A549 (cell line): ENCODE data around the gene UBE2A. TPM values are rescaled to one million over a fixed set of nuclear protein-coding genes. Genes with fewer than 3 reads are reported as not detected.

Experiments used
- ATAC-seq, 2 experiments: fragments of 200-7000 bp in 1 of 2; fragments of >200 bp in 1 of 2; cut with Nextera tagmentation in 1 of 2; cut with Tn5 transposase in 1 of 2; 3 replicates each; pipeline versions ENCODE4 v1.8.0 to v1.9.1; 2018 to 2020; ENCODE audit warnings: mild to moderate bottlenecking in 1 of 2, moderate library complexity in 1 of 2
- CTCF ChIA-PET: fragments of 300-600 bp; sonication (Branson Sonifier 250); formaldehyde crosslinking; extraction: SDS; loops from one replicate; lab custom pipeline; 2021; ENCODE audit warnings: antibody characterized with exemption, inconsistent platforms; lab: Yijun Ruan, JAX
- POLR2A ChIA-PET: fragments of 350-600 bp; formaldehyde crosslinking; extraction: SDS; loops from one replicate; lab custom pipeline; 2021; ENCODE audit warnings: antibody characterized with exemption, inconsistent platforms; lab: Yijun Ruan, JAX
- DNase-seq, 2 experiments: peaks; one replicate each; pipeline versions ENCODE4 v3.0.0 to v3.0.0-alpha.2; 2011 to 2016; ENCODE audit warnings: low read depth in 1 of 2, low spot score in 1 of 2
- FAIRE-seq: peaks from 2 replicates; lab custom pipeline; 2011; peaks lifted over from hg19 to GRCh38; lab: Jason Lieb, UNC
- H3K27ac ChIP-seq, 2 experiments: fragments of >200 bp; sonication (Bioruptor Twin); formaldehyde crosslinking; 3 replicates each; pipeline ENCODE4 v1.5.1; 2016 to 2017
- H3K4me1 ChIP-seq: fragments of >200 bp; sonication (Bioruptor Twin); formaldehyde crosslinking; 3 replicates; pipeline ENCODE4 v1.6.1; 2016
- H3K4me2 ChIP-seq: fragments of >200 bp; sonication (Bioruptor Twin); formaldehyde crosslinking; 3 replicates; pipeline ENCODE4 v1.6.1; 2016
- H3K4me3 ChIP-seq: fragments of >200 bp; sonication (Bioruptor Twin); formaldehyde crosslinking; 3 replicates; pipeline ENCODE4 v1.5.1; 2016
- H3K9me3 ChIP-seq: fragments of >200 bp; sonication (Bioruptor Twin); formaldehyde crosslinking; 3 replicates; pipeline ENCODE4 v1.6.1; 2016
- ATOH8 ChIP-seq: fragments of 250-450 bp; sonication (Bioruptor Pico); IDR thresholded peaks from 2 replicates; pipeline ENCODE4 v1.5.0; 2020; ENCODE audit warnings: low read depth, mild to moderate bottlenecking, moderate library complexity
- BHLHE40 ChIP-seq: IDR thresholded peaks from 2 replicates; pipeline ENCODE4 v1.6.1; 2012; ENCODE audit warnings: low read depth, low read length, inconsistent platforms
- CBX2 ChIP-seq: fragments of 200-600 bp; sonication (generic); IDR thresholded peaks from 2 replicates; pipeline ENCODE4 v1.6.1; 2016; ENCODE audit warnings: low read depth, mild to moderate bottlenecking, borderline replicate concordance
- CBX8 ChIP-seq: fragments of 200-600 bp; sonication (generic); IDR thresholded peaks from 2 replicates; pipeline ENCODE4 v1.6.1; 2016
- CHD2 ChIP-seq: fragments of 150-350 bp; IDR thresholded peaks from 2 replicates; pipeline ENCODE4 v1.6.1; 2014; ENCODE audit warnings: low read length; ENCODE audit not compliant: partially characterized antibody
- CHD4 ChIP-seq: fragments of 200-600 bp; sonication (generic); IDR thresholded peaks from 2 replicates; pipeline ENCODE4 v1.6.1; 2016; ENCODE audit warnings: antibody characterized with exemption, mild to moderate bottlenecking, borderline replicate concordance
- EP300 ChIP-seq, 2 experiments: fragments of >200 bp; sonication (Bioruptor Twin); formaldehyde crosslinking; IDR thresholded peaks; 2 replicates in 1 of 2; 3 replicates in 1 of 2; pipeline ENCODE4 v1.6.1; 2016 to 2017
- FOSL2 ChIP-seq, 2 experiments: fragments of 450-650 bp in 1 of 2; fragments of >200 bp in 1 of 2; sonication (Bioruptor Twin) in 1 of 2; formaldehyde crosslinking; IDR thresholded peaks; 2 replicates each; pipeline versions ENCODE4 v1.5.0 to v1.6.1; 2016 to 2020; ENCODE audit warnings: mild to moderate bottlenecking in 1 of 2, moderate library complexity in 1 of 2
- GATA3 ChIP-seq: IDR thresholded peaks from 2 replicates; pipeline ENCODE4 v1.6.1; 2012; ENCODE audit warnings: borderline replicate concordance
- JUN ChIP-seq, 2 experiments: fragments of >200 bp; sonication (Bioruptor Twin); formaldehyde crosslinking; IDR thresholded peaks; 2 replicates in 1 of 2; 3 replicates in 1 of 2; pipeline ENCODE4 v1.6.1; 2016 to 2017
- JUNB ChIP-seq: fragments of >200 bp; sonication (Bioruptor Twin); formaldehyde crosslinking; IDR thresholded peaks from 2 replicates; pipeline ENCODE4 v1.6.1; 2016
- KDM1A ChIP-seq: fragments of 200-600 bp; sonication (generic); IDR thresholded peaks from 2 replicates; pipeline ENCODE4 v1.6.1; 2016; ENCODE audit warnings: low read depth, mild to moderate bottlenecking
- KDM5A ChIP-seq: fragments of 200-600 bp; sonication (generic); IDR thresholded peaks from 2 replicates; pipeline ENCODE4 v1.6.1; 2016; ENCODE audit warnings: antibody characterized with exemption, mild to moderate bottlenecking
- MAX ChIP-seq: IDR thresholded peaks from 2 replicates; pipeline ENCODE4 v1.6.1; 2012
- MYC ChIP-seq: IDR thresholded peaks from 2 replicates; pipeline ENCODE4 v1.6.1; 2012; ENCODE audit warnings: mild to moderate bottlenecking, inconsistent platforms, low read length, improper control_type of control experiment, borderline replicate concordance
- NFE2L2 ChIP-seq: fragments of 150-350 bp; conservative IDR thresholded peaks from 2 replicates; pipeline ENCODE4 v1.6.1; 2014; ENCODE audit warnings: low read length
- PHF8 ChIP-seq: fragments of 200-600 bp; sonication (generic); IDR thresholded peaks from 2 replicates; pipeline ENCODE4 v1.6.1; 2016; ENCODE audit warnings: low read depth, mild to moderate bottlenecking, antibody characterized with exemption, moderate library complexity, borderline replicate concordance
- POLR2A ChIP-seq: IDR thresholded peaks from 2 replicates; pipeline ENCODE4 v1.6.1; 2012; ENCODE audit warnings: mild to moderate bottlenecking, low read length
- RAD21 ChIP-seq, 2 experiments: fragments of >200 bp in 1 of 2; sonication (Bioruptor Twin) in 1 of 2; formaldehyde crosslinking in 1 of 2; IDR thresholded peaks in 1 of 2; conservative IDR thresholded peaks in 1 of 2; 2 replicates in 1 of 2; 3 replicates in 1 of 2; pipeline ENCODE4 v1.6.1; 2012 to 2018; ENCODE audit warnings: inconsistent platforms in 1 of 2
- USF2 ChIP-seq: fragments of 450-650 bp; IDR thresholded peaks from 2 replicates; pipeline ENCODE4 v1.6.1; 2014; ENCODE audit warnings: antibody characterized with exemption
- WGBS: methylation state at CpG from one replicate; pipeline ENCODE4 v1.1.6; 2017; ENCODE audit errors: missing lambda C conversion rate; 5-methylcytosine and 5-hydroxymethylcytosine counted together
- polyA plus RNA-seq, 4 experiments: library from polyadenylated mRNA; depleted of rRNA in 3 of 4; stranded (reverse); fragments of >200 nt; fragmentation: RNase III in 1 of 4; extraction: RNeasy Plus Mini Kit Qiagen cat#74134 plus additional on column Dnase treatment in 1 of 4; gene quantifications; 2 replicates in 3 of 4; 3 replicates in 1 of 4; pipeline ENCODE4 v1.2.3, GENCODE V29; 2011 to 2017
- TF ChIP-seq, protein P1 (sequence below): IDR thresholded peaks from 2 replicates; pipeline ENCODE4 v1.6.1; 2012
- TF ChIP-seq, protein P2 (sequence below): fragments of 200-600 bp; sonication (generic); IDR thresholded peaks from 2 replicates; pipeline ENCODE4 v1.6.1; 2016; ENCODE audit warnings: antibody characterized with exemption, mild to moderate bottlenecking, moderate library complexity
- TF ChIP-seq, protein P3 (sequence below): fragments of >200 bp; sonication (Bioruptor Twin); formaldehyde crosslinking; IDR thresholded peaks from 3 replicates; pipeline ENCODE4 v1.5.1; 2016

The UBE2A gene
- polyA plus RNA-seq, 2 of the 4 experiments (the other 2 are of a cell fraction) = 109 to 131 TPM

DNA sequence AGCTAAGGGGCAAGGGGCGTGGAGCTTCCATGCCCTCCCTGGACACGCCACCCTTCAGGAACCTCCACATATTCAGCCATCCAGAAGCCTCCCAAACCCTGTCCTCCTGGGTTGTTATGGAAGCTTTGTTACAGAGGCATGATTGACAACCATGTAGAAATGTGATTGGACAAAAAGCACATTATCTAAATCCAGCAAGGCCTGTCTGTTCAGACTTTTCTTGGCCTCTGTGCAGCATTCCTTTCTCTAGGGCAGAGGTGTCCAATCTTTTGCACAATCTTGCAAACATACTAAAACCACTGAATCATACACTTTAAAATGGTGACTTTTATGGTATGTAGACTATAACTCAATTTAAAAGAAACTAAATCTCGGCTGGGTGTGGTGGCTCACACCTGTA, 21.9 kb upstream of the UBE2A start (continued):
- TF ChIP-seq JUNB (no peak), USF2 (no peak), MYC (no peak)

GRCh38 chrX:119565107-119565663, 9.2 kb upstream of the UBE2A start, which contains the start of gene STEEP1:
Gene STEEP1 (minus strand): TSS chrX:119565409. CDS start chrX:119565355, 54 bp downstream.
- peak within 1 kb of the TSS; percentile 89 for H3K4me2 ChIP-seq
- DNase-seq (peak; percentile 89 to 96), ATAC-seq (peak; percentile 98 to 100), FAIRE-seq (peak; percentile 98)
- POLR2A ChIA-PET = interaction anchor here (0.7 to 1.1 kb wide), 4 partner anchors 9 to 41 kb away, joined by 3 to 6 read pairs (median 4); partner anchors contain the start of gene NKRF
- CTCF ChIA-PET = interaction anchor here (2.2 kb wide), 1 partner anchor 8 kb away, joined by 6 read pairs; no protein-coding TSS in a partner anchor
- 0% methylated on average over 9 of the region's 27 CpGs for WGBS
- H3K9me3 ChIP-seq = no peaks in the 10 kb centered on the region
- H3K27ac ChIP-seq = peak within 1 kb of the TSS; percentile 71 to 88
- peak within 1 kb of the TSS; percentile 63 for H3K4me3 ChIP-seq
- peak; percentile 93 for TF ChIP-seq USF2
- peak; percentile 47; the same call in 1 of the 2 replicates for TF ChIP-seq GATA3
- peak; percentile 88 for TF ChIP-seq MAX
- TF ChIP-seq KDM5A = peak; percentile 83
- TF ChIP-seq EP300 (IDR thresholded peaks at IDR 0.05) = no peak
- TF ChIP-seq KDM1A = no peak
- TF ChIP-seq POLR2A = peak; percentile 51
- TF ChIP-seq PHF8 = peak; percentile 43; the same call in 1 of the 2 replicates
- TF ChIP-seq JUN (IDR thresholded peaks at IDR 0.05) = peak in 1 of 2 experiments; percentile 46; a peak in 2 of 5 replicates
- no peak for TF ChIP-seq FOSL2 (IDR thresholded peaks at IDR 0.05)
- TF ChIP-seq FOSL2 (CRISPR knock-in tag; IDR thresholded peaks at IDR 0.05) = peak; percentile 35; the same call in 1 of the 2 replicates
- peak; percentile 54; the same call in 1 of the 2 replicates for TF ChIP-seq BHLHE40
- no peak for TF ChIP-seq ATOH8 (CRISPR knock-in tag)
- H3K4me1 ChIP-seq = 0 out of 3 replicates have a peak, but pooled peaks cover 3% of the 10 kb centered on the region

DNA sequence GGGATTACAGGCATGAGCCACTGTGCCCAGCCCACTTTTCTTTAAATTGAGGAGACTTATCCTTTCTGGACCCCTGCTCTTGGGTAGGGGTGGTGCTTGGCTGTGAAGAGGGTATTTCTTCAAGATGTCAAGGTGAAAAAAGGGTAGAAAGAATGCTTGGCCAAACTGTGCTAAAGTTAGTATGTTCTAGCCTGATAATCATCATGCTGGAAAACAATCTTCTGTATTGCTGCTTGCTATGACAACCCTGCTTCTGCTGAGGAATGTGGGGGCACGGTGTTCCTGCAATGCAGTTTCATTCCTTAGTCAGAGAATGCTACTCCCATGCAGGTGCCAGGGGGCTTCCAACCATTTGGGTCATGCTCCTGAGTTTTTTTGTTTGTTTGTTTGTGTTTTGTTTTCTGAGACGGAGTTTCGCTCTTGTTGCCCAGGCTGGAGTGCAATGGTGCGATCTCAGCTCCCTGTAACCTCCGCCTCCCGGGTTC, 4.0 kb upstream of the UBE2A start:
- DNase-seq = no peak
- no peak overlapping the region for H3K4me2 ChIP-seq
- no peak overlapping the region for H3K4me3 ChIP-seq
- no peak overlapping the region for H3K27ac ChIP-seq
- no peaks in the 10 kb centered on the region for H3K9me3 ChIP-seq
- no peak for TF ChIP-seq RAD21 (conservative IDR thresholded peaks at IDR 0.05 in 1 of 2, IDR thresholded peaks at IDR 0.05 in 1 of 2)
- TF ChIP-seq, protein P1, sequence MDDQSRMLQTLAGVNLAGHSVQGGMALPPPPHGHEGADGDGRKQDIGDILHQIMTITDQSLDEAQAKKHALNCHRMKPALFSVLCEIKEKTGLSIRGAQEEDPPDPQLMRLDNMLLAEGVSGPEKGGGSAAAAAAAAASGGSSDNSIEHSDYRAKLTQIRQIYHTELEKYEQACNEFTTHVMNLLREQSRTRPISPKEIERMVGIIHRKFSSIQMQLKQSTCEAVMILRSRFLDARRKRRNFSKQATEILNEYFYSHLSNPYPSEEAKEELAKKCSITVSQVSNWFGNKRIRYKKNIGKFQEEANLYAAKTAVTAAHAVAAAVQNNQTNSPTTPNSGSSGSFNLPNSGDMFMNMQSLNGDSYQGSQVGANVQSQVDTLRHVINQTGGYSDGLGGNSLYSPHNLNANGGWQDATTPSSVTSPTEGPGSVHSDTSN = no peak
- no peak for TF ChIP-seq CBX8
- no peak for TF ChIP-seq JUNB
- TF ChIP-seq KDM1A = no peak
- TF ChIP-seq, protein P2, sequence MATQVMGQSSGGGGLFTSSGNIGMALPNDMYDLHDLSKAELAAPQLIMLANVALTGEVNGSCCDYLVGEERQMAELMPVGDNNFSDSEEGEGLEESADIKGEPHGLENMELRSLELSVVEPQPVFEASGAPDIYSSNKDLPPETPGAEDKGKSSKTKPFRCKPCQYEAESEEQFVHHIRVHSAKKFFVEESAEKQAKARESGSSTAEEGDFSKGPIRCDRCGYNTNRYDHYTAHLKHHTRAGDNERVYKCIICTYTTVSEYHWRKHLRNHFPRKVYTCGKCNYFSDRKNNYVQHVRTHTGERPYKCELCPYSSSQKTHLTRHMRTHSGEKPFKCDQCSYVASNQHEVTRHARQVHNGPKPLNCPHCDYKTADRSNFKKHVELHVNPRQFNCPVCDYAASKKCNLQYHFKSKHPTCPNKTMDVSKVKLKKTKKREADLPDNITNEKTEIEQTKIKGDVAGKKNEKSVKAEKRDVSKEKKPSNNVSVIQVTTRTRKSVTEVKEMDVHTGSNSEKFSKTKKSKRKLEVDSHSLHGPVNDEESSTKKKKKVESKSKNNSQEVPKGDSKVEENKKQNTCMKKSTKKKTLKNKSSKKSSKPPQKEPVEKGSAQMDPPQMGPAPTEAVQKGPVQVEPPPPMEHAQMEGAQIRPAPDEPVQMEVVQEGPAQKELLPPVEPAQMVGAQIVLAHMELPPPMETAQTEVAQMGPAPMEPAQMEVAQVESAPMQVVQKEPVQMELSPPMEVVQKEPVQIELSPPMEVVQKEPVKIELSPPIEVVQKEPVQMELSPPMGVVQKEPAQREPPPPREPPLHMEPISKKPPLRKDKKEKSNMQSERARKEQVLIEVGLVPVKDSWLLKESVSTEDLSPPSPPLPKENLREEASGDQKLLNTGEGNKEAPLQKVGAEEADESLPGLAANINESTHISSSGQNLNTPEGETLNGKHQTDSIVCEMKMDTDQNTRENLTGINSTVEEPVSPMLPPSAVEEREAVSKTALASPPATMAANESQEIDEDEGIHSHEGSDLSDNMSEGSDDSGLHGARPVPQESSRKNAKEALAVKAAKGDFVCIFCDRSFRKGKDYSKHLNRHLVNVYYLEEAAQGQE = no peak
- no peak for TF ChIP-seq CHD4
- no peak for TF ChIP-seq CHD2
- TF ChIP-seq CBX2 = no peak
- TF ChIP-seq, protein P3, sequence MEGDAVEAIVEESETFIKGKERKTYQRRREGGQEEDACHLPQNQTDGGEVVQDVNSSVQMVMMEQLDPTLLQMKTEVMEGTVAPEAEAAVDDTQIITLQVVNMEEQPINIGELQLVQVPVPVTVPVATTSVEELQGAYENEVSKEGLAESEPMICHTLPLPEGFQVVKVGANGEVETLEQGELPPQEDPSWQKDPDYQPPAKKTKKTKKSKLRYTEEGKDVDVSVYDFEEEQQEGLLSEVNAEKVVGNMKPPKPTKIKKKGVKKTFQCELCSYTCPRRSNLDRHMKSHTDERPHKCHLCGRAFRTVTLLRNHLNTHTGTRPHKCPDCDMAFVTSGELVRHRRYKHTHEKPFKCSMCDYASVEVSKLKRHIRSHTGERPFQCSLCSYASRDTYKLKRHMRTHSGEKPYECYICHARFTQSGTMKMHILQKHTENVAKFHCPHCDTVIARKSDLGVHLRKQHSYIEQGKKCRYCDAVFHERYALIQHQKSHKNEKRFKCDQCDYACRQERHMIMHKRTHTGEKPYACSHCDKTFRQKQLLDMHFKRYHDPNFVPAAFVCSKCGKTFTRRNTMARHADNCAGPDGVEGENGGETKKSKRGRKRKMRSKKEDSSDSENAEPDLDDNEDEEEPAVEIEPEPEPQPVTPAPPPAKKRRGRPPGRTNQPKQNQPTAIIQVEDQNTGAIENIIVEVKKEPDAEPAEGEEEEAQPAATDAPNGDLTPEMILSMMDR = no peak
- no peak for TF ChIP-seq NFE2L2
- FAIRE-seq = no peak
- ChIA-PET CTCF (interaction anchor here (1.2 kb wide), 1 partner anchor 94 kb away, joined by 3 read pairs; no protein-coding TSS in a partner anchor), POLR2A (no interaction called here)
- no peak for ATAC-seq
- WGBS = 86% methylated on average over 6 of the region's 6 CpGs
- H3K4me1 ChIP-seq = no peaks in the 10 kb centered on the region; the same call in 2 of the 3 replicates
